ENCODE results near the gene GRIK3.

The GRIK3 gene

GRCh38 chr1:36825226-36825625, 209.1 kb downstream of the GRIK3 start:
- Histone ChIP-seq H3K27ac (ENCODE audit: low read length) (no peak overlapping the region), H3K36me3 (ENCODE audit: control insufficient read depth, low read depth, low read length) (no peaks in the 10 kb centered on the region), H3K9ac (ENCODE audit: low read length) (no peak overlapping the region), H3K4me1 (ENCODE audit: control insufficient read depth, low read depth, low read length) (peaks cover 15% of the 10 kb centered on the region), H3K9me3 (ENCODE audit: control insufficient read depth, low read depth, low read length) (no peaks in the 10 kb centered on the region), H3K27me3 (ENCODE audit: control insufficient read depth, insufficient read depth, low read length) (no peaks in the 10 kb centered on the region), H3K4me3 (ENCODE audit: low read length) (no peak overlapping the region)

GRCh38 chr1:36824390-36824861, 209.9 kb downstream of the GRIK3 start:
- Histone ChIP-seq H3K9ac (ENCODE audit: low read length) (peak overlapping the region; percentile 44), H3K27ac (ENCODE audit: low read length) (peak overlapping the region; percentile 30), H3K4me1 (ENCODE audit: control insufficient read depth, low read depth, low read length) (peaks cover 15% of the 10 kb centered on the region), H3K36me3 (ENCODE audit: control insufficient read depth, low read depth, low read length) (no peaks in the 10 kb centered on the region), H3K27me3 (ENCODE audit: control insufficient read depth, insufficient read depth, low read length) (no peaks in the 10 kb centered on the region), H3K4me3 (ENCODE audit: low read length) (peak overlapping the region; percentile 9), H3K9me3 (ENCODE audit: control insufficient read depth, low read depth, low read length) (no peaks in the 10 kb centered on the region)

- Histone ChIP-seq H3K27me3 (ENCODE audit: control insufficient read depth, insufficient read depth, low read length) (no peaks in the 10 kb centered on the region), H3K9me3 (ENCODE audit: control insufficient read depth, low read depth, low read length) (no peaks in the 10 kb centered on the region), H3K9ac (ENCODE audit: low read length) (no peak overlapping the region), H3K4me3 (ENCODE audit: low read length) (no peak overlapping the region), H3K4me1 (ENCODE audit: control insufficient read depth, low read depth, low read length) (peaks cover 15% of the 10 kb centered on the region), H3K36me3 (ENCODE audit: control insufficient read depth, low read depth, low read length) (no peaks in the 10 kb centered on the region), H3K27ac (ENCODE audit: low read length) (no peak overlapping the region)
These were observed 211.7 kb downstream of the GRIK3 start for GRCh38 chr1:36822648-36823047.

- H3K9ac ChIP-seq (ENCODE audit: low read length): no peak overlapping the region
- H3K27ac ChIP-seq (ENCODE audit: low read length): no peak overlapping the region
- H3K9me3 ChIP-seq (ENCODE audit: control insufficient read depth, low read depth, low read length): no peaks in the 10 kb centered on the region
- H3K36me3 ChIP-seq (ENCODE audit: control insufficient read depth, low read depth, low read length): no peaks in the 10 kb centered on the region
- no peaks in the 10 kb centered on the region for H3K27me3 ChIP-seq (ENCODE audit: control insufficient read depth, insufficient read depth, low read length)
- no peak overlapping the region for H3K4me3 ChIP-seq (ENCODE audit: low read length)
- peaks cover 15% of the 10 kb centered on the region for H3K4me1 ChIP-seq (ENCODE audit: control insufficient read depth, low read depth, low read length)
These were observed 212.9 kb downstream of the GRIK3 start for GRCh38 chr1:36821386-36821785.

GRCh38 chr1:36818771-36819170, 215.5 kb downstream of the GRIK3 start:
- no peak overlapping the region for H3K27ac ChIP-seq (ENCODE audit: low read length)
- no peak overlapping the region for H3K4me3 ChIP-seq (ENCODE audit: low read length)
- H3K4me1 ChIP-seq (ENCODE audit: control insufficient read depth, low read depth, low read length): peaks cover 4% of the 10 kb centered on the region
- no peaks in the 10 kb centered on the region for H3K36me3 ChIP-seq (ENCODE audit: control insufficient read depth, low read depth, low read length)
- H3K9me3 ChIP-seq (ENCODE audit: control insufficient read depth, low read depth, low read length): no peaks in the 10 kb centered on the region
- no peak overlapping the region for H3K9ac ChIP-seq (ENCODE audit: low read length)
- H3K27me3 ChIP-seq (ENCODE audit: control insufficient read depth, insufficient read depth, low read length): no peaks in the 10 kb centered on the region

- no peaks in the 10 kb centered on the region for H3K27me3 ChIP-seq (ENCODE audit: control insufficient read depth, insufficient read depth, low read length)
- H3K9me3 ChIP-seq (ENCODE audit: control insufficient read depth, low read depth, low read length): no peaks in the 10 kb centered on the region
- H3K4me3 ChIP-seq (ENCODE audit: low read length): no peak overlapping the region
These were observed 218.0 kb downstream of the GRIK3 start for GRCh38 chr1:36816348-36816747.

GRCh38 chr1:36814774-36815173, 219.5 kb downstream of the GRIK3 start:
- Histone ChIP-seq H3K36me3 (ENCODE audit: control insufficient read depth, low read depth, low read length) (no peaks in the 10 kb centered on the region), H3K9me3 (ENCODE audit: control insufficient read depth, low read depth, low read length) (no peaks in the 10 kb centered on the region), H3K4me1 (ENCODE audit: control insufficient read depth, low read depth, low read length) (no peaks in the 10 kb centered on the region), H3K27ac (ENCODE audit: low read length) (no peak overlapping the region), H3K27me3 (ENCODE audit: control insufficient read depth, insufficient read depth, low read length) (no peaks in the 10 kb centered on the region), H3K4me3 (ENCODE audit: low read length) (no peak overlapping the region), H3K9ac (ENCODE audit: low read length) (no peak overlapping the region)

More at GRCh38 chr1:36816348-36816747, 218.0 kb downstream of the GRIK3 start:
- Histone ChIP-seq H3K36me3 (ENCODE audit: control insufficient read depth, low read depth, low read length) (no peaks in the 10 kb centered on the region), H3K27ac (ENCODE audit: low read length) (no peak overlapping the region), H3K9ac (ENCODE audit: low read length) (no peak overlapping the region), H3K4me1 (ENCODE audit: control insufficient read depth, low read depth, low read length) (no peaks in the 10 kb centered on the region)

GRCh38 chr1:36814083-36814482, 220.2 kb downstream of the GRIK3 start:
- Histone ChIP-seq H3K4me3 (ENCODE audit: low read length) (no peak overlapping the region), H3K9ac (ENCODE audit: low read length) (no peak overlapping the region), H3K9me3 (ENCODE audit: control insufficient read depth, low read depth, low read length) (no peaks in the 10 kb centered on the region), H3K36me3 (ENCODE audit: control insufficient read depth, low read depth, low read length) (no peaks in the 10 kb centered on the region), H3K4me1 (ENCODE audit: control insufficient read depth, low read depth, low read length) (no peaks in the 10 kb centered on the region), H3K27ac (ENCODE audit: low read length) (no peak overlapping the region), H3K27me3 (ENCODE audit: control insufficient read depth, insufficient read depth, low read length) (no peaks in the 10 kb centered on the region)

GRCh38 chr1:36807262-36807661, 227.1 kb downstream of the GRIK3 start:
- Histone ChIP-seq H3K9ac (ENCODE audit: low read length) (no peak overlapping the region), H3K27ac (ENCODE audit: low read length) (no peak overlapping the region), H3K9me3 (ENCODE audit: control insufficient read depth, low read depth, low read length) (no peaks in the 10 kb centered on the region), H3K27me3 (ENCODE audit: control insufficient read depth, insufficient read depth, low read length) (no peaks in the 10 kb centered on the region), H3K36me3 (ENCODE audit: control insufficient read depth, low read depth, low read length) (no peaks in the 10 kb centered on the region), H3K4me1 (ENCODE audit: control insufficient read depth, low read depth, low read length) (peaks cover 13% of the 10 kb centered on the region), H3K4me3 (ENCODE audit: low read length) (no peak overlapping the region)

GRCh38 chr1:36805979-36806640, 228.2 kb downstream of the GRIK3 start:
- no peaks in the 10 kb centered on the region for H3K9me3 ChIP-seq (ENCODE audit: control insufficient read depth, low read depth, low read length)
- H3K4me3 ChIP-seq (ENCODE audit: low read length): no peak overlapping the region
- H3K36me3 ChIP-seq (ENCODE audit: control insufficient read depth, low read depth, low read length): no peaks in the 10 kb centered on the region
- no peak overlapping the region for H3K9ac ChIP-seq (ENCODE audit: low read length)
- no peaks in the 10 kb centered on the region for H3K27me3 ChIP-seq (ENCODE audit: control insufficient read depth, insufficient read depth, low read length)
- no peak overlapping the region for H3K27ac ChIP-seq (ENCODE audit: low read length)
- peaks cover 13% of the 10 kb centered on the region for H3K4me1 ChIP-seq (ENCODE audit: control insufficient read depth, low read depth, low read length)

- Histone ChIP-seq H3K27ac (ENCODE audit: low read length) (no peak overlapping the region), H3K4me3 (ENCODE audit: low read length) (no peak overlapping the region), H3K9ac (ENCODE audit: low read length) (no peak overlapping the region), H3K9me3 (ENCODE audit: control insufficient read depth, low read depth, low read length) (no peaks in the 10 kb centered on the region), H3K4me1 (ENCODE audit: control insufficient read depth, low read depth, low read length) (peaks cover 13% of the 10 kb centered on the region), H3K36me3 (ENCODE audit: control insufficient read depth, low read depth, low read length) (no peaks in the 10 kb centered on the region), H3K27me3 (ENCODE audit: control insufficient read depth, insufficient read depth, low read length) (no peaks in the 10 kb centered on the region)
These were observed 229.5 kb downstream of the GRIK3 start for GRCh38 chr1:36804669-36805314.
